ENCODE measurements around the gene ENGASE.

Gene ENGASE

DNA sequence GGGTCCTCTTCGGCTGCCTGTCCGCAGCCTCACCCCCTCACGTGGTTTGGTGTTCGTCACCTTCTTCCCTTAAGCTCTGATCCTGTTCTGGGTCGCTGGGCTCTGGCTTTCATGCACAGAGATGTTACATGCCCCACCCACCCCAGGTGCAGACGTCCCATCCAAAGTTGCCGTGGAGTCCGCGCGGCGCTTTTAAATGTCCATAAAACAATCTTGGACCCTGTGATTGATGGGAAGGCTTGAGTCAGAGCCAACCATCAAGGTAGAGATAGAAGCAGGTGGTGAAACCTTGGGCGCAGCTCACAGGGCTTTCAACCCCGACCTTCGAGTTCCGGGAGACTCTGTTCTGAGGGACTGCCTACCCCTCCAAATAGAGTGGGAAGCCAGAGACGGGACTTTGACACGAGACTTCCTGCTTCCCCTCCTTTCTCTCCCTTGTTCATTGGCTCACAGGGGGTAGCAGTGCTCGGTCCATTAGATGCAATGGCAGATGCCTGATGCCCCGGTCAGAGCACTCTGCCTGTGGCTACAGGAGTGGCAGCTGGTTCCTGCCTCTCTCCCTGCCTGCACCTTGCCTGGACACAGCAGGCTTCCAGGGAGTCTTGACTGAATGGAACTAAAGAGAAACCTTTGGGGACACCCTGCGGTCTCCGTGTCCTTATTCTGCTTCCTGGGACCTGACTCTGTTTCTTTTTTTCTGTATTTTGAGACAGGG, 4.0 kb downstream of the ENGASE start:
- DNase-seq (ENCODE audit: low read depth in 2 of 3, low spot score in 1 of 3), result no peak

DNA sequence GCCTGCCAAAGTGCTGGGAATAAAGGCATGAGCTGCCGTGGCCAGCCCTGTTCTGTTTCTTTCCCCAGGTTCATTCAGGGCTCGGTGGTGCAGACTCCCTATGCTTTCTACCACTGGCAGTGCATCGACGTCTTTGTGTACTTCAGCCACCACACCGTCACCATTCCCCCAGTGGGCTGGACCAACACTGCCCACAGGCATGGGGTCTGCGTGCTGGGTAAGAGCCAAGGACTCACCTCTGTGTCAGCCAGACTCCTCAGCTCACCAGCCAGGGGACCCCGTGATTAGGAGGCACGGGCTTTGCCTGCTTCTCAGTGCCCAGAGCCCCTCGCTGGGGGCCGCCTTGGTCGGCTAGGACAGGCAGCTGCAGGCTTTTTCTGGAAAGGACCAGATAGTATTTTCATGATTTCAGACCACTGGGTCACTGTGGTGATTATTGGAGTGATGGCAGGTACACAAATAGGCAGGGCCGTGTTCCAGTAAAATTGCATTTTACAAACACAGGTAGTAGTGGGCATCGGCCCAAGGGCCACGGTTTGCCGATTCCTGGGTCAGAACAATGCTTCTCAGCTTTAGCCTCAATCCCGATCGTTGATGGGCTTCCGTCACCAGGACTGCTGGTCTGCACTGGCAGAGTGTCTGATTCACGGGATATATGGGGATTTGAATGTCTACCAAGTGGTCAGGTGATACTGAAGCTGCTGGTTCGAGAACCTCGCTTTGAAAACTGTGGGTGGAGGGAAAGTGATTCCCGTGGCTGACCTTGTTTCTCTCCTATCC, 5.0 kb downstream of the ENGASE start:
- no peak for DNase-seq (ENCODE audit: low read depth in 2 of 3, low spot score in 1 of 3)

DNA sequence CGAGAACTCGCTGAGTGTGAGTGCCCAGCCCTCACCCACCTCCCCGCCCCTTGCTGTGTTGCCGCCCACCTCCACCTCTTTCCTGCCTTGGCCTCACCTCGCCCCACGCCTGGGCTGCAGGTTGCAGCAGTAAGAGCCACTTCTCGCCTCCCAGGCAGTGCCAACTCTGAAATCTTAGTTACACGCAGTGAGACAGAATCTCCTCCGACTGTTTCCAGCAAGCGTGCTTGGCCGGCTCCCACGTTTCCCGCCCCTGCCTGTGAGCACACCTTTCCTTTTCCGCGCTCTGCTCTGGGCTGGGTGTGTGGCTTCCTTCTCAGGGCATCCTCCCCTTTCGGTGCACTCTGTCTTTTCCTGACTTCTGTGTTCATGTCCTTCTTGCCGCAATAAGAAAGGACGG, 5.7 kb downstream of the ENGASE start:
- DNase-seq (ENCODE audit: low read depth in 2 of 3, low spot score in 1 of 3), result no peak

DNA sequence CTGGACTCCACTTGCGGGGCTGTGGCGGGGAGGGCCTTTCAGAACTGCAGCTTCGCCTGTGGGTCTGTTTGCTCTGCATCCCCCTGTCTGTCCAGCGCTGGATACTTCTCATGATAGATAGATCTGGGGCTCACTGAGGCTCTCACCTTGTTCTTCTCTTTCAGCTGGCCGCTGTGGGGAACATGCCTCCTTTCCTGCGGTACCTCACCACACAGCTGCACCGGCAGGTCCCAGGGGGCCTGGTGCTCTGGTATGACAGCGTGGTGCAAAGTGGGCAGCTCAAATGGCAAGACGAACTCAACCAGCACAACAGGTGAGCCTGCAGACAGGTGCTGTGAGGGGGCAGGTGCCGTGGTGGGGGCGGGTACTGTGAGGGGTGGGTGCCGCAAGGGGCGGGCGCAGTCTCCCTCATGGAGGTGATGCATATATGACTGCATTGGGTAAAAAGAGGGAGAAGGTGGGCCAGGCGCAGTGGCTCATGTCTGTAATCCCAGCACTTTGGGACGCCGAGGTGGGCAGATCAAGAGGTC, 6.2 kb downstream of the ENGASE start:
- DNase-seq (ENCODE audit: low read depth in 2 of 3, low spot score in 1 of 3), result no peak

DNA sequence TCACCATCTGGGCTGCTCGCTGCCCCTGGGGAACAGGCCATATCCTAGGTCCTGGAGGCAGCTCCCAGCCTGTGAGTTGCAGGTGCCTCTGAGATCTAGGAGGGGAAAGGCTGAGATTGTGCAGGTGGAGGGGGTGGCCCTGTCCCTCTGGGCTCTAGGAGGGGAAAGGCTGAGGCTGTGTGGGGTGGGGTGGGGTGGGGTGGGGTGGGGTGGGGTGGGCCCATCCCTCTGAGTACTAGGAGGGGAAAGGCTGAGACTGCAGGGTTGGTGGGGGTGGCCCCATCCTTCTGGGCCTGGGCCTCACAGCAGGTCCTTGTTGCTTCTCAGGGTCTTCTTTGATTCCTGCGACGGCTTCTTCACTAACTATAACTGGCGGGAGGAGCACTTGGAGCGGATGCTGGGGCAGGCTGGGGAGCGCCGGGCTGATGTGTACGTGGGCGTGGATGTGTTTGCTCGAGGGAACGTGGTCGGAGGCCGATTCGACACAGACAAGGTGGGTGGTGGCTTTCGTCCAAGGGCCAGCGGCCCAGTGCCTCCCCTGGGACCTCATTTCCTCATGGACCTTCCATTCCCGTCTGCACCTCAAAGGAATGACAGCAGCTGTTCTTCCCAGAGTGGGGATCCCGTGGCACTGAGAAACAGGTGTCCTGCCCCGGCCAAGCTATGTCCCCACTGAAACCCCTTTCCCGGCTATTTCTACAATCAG, 7.1 kb downstream of the ENGASE start:
- no peak for DNase-seq (ENCODE audit: low read depth in 2 of 3, low spot score in 1 of 3)

DNA sequence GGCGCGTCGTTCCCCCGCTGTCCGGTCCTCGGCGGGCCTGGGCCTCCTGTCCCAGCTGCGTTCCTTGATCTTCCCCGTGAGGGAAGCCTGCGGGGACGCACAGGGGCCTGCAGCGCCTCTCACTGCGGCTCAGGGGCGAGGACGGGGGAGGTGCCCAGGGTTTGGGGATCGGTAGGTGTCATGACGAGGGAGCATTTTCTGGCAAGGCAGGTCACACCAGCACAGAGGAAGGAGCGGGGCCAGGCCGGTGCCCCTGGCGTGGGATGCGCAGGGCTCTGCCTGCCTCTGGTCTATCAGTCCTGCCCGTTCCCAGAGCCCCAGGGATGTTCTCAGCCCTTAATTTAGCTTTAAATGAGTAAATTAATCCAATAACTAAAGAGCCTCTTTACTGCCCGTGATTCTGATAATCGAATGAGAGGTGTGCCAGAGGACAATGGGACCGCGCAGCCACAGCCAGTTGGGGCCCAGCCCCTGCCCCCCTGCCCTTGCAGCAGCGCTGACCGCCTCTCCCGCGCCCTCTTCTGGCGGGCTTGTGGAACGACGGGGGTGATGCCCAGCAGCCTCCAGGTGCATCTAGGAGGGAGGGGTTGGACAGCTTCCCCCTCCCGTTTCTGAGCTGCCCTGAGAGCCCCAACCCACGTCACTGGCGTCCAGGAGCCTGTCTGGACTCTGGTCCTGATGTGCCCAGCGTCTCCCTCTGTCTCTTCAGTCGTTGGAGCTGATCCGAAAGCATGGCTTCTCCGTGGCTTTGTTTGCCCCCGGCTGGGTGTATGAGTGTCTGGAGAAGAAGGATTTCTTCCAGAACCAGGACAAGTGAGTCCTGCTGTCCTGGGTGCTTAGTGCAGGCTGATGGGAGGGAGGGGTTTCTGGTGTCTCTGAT, 7.9 kb downstream of the ENGASE start:
- DNase-seq (ENCODE audit: low read depth in 2 of 3, low spot score in 1 of 3), result peak in 2 of 3 donors; percentile 37 to 43

DNA sequence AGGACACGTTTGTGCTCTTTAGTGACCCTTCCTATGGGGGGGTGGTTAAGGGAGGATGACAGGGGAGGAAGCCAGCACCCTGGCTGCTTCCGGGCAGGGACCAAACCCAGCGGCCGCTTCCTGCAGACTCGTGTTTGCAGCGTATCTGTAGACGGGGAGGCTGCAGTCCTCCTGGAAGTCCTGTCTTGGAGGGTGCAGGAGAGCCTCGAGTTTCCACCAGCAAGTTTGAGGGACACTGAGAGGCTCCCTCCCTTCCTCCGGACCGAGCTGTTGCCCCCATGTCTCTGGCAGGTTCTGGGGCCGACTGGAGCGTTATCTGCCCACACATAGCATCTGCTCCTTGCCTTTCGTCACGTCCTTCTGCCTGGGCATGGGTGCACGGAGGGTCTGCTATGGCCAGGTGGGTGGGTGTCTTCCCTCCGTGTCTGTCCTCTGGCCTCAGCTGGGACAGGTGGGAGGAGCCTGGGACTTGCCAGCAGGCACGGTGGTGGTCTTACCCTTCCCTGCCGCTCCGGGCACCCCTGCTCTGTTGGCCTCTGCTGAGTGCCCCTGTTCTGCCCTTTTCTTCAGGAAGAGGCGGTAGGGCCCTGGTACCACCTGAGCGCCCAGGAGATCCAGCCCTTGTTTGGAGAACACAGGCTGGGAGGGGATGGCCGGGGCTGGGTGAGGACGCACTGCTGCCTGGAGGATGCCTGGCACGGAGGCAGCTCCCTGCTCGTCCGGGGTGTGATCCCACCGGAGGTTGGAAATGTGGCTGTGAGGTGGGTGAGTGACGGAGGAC, 8.8 kb downstream of the ENGASE start:
- DNase-seq (ENCODE audit: low read depth in 2 of 3, low spot score in 1 of 3), result no peak

DNA sequence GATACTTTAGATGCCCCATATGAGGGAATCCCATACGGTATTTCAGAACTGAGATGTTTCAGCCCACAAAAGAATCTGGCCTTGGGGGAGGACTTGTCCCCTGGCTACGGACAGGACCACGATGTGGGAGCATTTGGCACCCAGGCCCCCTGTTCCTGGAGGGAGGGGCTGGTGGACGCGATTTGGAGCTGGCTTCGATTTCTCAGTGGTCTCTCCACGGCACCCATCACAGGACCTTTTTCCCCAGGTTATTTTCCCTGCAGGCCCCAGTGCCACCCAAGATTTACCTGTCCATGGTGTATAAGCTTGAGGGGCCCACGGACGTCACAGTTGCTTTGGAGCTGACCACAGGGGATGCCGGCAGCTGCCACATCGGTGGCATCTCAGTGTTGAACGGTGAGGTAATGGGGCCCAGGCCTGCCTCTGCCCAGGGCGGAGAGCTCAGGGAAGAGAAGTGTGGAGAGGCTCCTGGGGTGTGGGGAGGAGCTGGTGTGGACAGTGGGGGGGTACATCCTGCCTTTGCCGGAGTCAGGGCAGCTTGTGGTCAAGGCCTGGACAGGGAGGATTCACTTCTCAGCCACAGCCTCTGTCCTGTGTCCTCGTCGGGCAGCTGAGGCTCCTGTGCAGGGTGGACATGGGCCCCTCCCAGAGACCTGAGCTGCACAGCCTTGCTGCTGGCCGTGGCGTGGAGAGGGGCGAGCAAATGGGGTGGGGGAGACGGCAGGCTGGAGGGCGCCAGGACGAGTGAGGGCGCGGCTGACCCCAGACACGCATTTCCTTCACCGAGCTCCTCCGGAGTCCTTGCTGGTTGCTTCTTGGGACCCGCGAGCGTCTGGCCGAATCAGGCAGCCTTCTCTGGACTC, 9.9 kb downstream of the ENGASE start:
- DNase-seq (ENCODE audit: low read depth in 2 of 3, low spot score in 1 of 3), result no peak

DNA sequence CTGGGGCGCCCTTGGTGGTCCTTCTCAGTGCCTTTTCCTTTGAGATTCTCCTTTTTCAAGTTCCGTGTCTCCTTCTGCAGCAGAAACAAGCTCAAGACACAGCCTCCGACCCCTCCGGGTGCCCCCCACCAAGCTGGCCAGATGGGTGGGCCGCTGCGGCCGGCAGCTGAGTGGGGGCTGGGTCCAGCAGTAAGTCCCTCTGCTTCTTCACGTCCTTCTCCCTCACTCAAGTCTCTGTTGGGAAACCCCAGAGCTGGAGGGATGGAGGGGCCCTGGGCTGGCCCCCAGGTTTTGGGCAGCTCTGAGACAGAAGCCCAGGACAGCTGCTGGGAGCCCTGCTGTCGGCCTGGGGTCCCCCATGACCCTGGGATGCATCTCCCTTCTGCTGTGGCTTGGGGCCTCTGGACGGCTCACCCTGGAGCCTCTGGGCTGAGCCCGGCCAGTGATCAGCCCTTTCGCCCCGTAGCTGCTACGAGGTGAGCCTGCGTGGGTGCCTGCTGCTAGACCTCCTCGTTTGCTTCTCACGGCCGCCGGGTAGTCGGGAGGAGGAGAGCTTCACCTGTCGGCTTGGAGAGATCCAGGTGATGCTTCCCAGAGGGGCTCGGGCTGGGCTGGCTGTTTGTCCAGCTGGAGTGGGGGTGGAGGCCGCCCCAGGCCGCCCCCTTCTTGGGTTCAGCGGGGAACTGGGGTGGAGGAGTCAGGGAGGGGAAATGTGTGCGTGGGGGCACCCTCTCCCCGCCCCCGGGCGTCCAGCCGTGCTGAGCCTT, 10.7 kb downstream of the ENGASE start:
- DNase-seq (ENCODE audit: low read depth in 2 of 3, low spot score in 1 of 3), result no peak

DNA sequence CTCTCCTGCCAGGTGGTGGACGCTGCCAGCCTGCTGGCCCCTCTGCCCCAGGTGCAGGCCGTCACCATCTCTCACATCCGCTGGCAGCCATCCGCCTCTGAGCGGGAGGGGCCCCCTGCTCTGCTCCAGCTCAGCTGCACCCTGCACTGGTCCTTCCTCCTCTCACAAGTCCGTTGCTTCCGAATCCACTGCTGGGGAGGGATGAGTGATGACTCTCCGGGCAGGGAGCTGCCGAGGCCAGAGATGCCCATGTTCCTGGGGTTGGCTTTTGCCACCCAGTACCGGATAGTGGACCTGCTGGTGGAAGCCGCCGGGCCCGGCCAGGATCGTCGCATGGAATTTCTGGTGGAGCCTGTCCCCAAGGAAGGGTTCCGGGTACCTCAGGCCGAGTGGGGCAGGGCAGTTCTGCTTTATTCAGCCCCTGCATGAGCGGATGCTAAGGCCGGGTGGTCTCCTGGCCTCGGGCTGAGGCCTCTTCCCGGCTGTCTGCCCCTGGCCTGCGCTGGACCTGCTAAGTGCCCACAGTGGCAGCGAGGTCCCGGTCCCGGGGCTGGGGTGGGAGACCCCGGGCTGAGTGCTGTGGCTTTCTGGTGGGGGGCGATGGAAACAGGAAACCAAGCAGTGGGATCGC, 11.4 kb downstream of the ENGASE start:
- no peak for DNase-seq (ENCODE audit: low read depth in 2 of 3, low spot score in 1 of 3)

DNA sequence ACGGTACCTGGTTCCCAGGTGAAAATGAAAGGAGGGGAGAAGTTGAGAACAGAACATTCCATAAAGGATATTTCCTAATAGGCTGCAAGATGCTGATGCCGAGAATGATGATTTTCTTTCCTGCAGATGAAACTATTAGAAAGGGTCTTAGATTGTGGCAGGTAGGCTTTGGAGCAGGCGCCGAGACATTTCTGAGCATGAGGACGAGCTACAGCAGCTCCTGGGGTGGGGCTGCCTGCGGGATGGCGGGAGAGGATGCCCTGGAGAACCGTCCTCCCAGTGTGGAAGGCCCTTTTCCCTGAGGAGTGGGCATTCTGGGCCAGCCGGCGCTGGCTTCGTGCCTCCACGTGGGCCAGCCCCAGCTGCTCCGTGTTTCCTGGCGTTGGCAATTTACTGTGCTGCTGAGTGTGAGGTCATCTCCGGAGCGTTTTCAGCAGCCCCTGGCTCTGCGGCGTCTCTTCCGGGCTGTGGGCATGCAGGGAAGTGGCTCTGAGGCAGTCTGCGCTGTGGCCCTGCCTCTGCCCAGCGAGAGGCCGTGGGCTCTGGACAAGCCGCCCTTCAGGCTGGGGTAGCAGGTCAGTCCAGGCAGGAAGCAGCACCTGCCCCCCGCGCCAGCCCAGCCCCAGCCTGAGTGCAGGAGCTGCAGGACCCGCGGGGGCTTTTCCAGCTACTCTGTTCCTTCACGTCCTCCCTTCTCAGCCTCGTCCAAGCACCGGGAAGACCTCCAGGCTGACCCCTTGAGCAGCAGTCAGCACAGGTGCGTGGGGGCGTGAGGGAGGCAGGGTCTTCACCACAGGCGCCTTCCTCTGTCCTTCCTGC, 12.2 kb downstream of the ENGASE start:
- no peak for DNase-seq (ENCODE audit: low read depth in 2 of 3, low spot score in 1 of 3)

DNA sequence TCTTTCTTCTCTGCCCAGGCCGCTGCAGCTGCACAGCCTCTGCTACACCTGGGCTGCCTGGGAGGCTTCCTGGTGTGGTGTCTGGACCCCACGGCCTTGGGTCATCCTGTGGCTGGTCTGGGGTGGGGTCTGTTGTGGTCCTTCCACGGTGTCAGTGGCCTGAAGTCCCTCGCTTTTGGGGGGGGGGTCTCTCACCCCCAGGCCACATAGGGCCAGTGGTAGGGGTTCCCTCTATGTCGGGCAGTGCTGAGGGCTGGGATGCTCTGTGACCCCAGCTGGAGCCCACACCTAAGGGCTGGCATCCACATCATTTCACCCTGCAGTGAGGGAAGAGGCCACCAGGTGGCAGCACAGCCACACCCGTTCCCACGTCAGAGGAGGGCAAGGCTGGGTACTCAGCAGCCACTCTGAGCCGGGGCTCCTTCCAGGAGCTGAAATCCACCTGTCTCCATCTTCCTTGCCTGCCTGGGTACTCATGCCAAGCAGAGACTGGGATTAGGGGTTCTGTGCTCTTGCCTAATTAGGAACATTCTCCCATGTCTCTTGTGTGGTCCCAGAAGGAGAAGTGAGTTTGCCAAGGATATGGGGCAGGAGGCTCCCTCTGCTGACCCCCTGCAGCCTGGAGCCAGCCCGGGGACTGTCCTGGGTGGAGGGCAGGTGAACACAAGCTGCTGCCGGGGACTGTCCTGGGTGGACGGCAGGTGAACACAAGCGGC, 13.0 kb downstream of the ENGASE start:
- peak; percentile 58 to 69 (median 62) for DNase-seq (ENCODE audit: low read depth in 2 of 3, low spot score in 1 of 3)

DNA sequence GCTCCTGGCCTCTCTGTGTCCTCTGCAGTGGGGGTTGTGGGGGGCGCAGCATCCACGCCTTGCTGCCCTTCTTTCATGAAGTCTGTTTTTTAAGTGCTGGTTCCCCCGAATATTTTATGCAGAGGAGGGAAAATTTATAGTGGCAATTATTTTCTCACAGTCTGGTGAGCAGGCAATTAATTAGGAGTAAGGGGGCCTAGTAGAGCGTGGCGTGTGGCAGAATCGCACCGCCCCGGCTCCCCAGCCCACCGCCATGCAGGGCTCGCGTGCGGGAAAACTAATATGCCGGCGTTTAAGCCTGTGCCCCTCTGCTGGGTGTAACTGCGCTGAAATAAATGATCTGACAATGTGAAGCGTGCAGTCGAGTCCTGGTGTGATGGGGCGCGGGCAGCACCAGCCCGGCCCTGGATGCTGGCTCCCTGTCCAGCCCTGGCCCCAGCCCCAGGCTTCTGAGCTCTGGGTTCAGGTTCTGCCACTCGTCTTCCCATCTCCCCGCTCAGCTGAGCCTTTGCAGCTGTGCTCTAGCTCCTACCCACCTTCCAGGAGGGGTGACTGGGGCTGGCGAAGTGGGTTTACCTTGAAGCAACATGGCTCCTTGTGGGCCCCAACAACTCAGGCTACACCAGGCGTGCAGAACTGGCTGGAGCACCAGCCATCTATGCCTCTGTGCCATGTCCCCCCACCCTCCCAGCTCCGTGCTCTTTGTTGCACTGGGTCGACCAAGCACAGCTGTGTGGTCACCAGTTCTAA, 13.8 kb downstream of the ENGASE start:
- DNase-seq (ENCODE audit: low read depth in 2 of 3, low spot score in 1 of 3), result no peak

DNA sequence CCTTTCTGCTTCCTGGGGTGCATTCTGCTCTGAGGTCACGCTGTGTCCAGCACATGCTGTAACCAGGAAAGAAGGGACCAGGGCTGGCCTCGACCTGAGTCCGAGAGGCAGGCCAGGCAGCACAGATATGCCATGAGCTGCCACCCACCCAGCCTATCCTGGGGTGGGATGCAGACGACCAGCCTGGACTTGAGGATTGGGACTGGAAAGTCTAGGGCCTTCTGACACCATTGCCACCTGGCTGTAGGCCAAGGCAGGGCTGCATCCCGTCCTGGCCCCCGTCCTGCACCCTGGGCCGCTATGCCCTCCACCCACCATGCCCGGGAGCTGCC, 14.3 kb downstream of the ENGASE start:
- no peak for DNase-seq (ENCODE audit: low read depth in 2 of 3, low spot score in 1 of 3)

DNA sequence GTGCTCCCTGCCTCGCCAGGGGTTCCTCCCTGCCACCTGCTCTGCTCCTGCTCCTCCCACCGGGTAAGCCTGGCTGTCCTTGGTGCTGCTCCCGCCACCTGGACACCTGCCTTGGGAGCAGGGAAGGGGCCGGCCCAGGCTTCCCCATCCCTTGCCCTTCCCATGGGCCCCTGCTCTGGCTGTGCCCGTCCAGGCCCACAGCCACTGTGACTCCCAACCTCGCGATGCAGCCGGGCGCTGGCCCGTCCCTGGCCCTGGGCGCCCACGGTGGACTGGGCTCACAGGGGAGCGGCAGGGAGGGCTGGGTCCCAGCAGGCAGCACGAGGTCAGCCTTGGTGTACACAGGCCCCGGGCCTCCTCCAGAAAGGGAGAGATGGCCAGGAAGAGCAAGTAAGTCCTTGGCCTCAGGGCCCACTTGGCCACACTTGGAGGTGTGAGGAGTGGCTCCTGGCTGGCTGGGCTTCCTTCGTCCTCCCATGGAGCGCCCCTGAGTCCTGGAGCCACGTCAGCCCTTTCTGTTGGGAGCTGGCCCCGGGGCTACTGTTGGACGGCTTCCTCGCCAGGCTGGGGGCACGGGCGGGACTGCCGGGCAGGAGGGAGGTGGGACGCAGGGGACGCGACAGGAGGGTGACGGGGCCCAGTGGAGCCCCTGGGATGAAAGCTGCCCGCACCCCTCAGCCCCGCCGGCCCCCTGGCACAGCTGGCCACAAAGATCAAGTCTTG, 15.3 kb downstream of the ENGASE start:
- no peak for DNase-seq (ENCODE audit: low read depth in 2 of 3, low spot score in 1 of 3)
